CD14-positive monocyte (primary cell): ENCODE results near the gene GLI3. TPM values are rescaled to one million over a fixed set of nuclear protein-coding genes. Genes with fewer than 3 reads are reported as not detected.

ENCODE experiments used
- DNase-seq, 3 donors: peaks; one replicate each; pipeline ENCODE4 v3.0.0-alpha.2; 2011 to 2022
- H2AFZ ChIP-seq: 2 replicates; pipeline ENCODE4 v1.6.0; 2012; ENCODE audit warnings: mild to moderate bottlenecking, low read depth, low read length, inconsistent platforms; ENCODE audit not compliant: insufficient read depth, poor library complexity, severe bottlenecking
- H3K27ac ChIP-seq, 2 donors: 1 replicate in 1 of 2; 2 replicates in 1 of 2; pipeline ENCODE4 v1.5.1; 2012 to 2013; ENCODE audit warnings: low read length in 2 of 2, control low read depth in 1 of 2, inconsistent platforms in 1 of 2, low read depth in 1 of 2, mild to moderate bottlenecking in 1 of 2
- H3K27me3 ChIP-seq, 2 donors: one replicate each; pipeline versions ENCODE4 v1.6.0 to v1.6.1; 2011 to 2013; ENCODE audit warnings: low read length in 2 of 2; ENCODE audit not compliant: control insufficient read depth in 2 of 2, insufficient read depth in 2 of 2
- H3K36me3 ChIP-seq, 2 donors: replicated peaks in 1 of 2; 1 replicate in 1 of 2; 2 replicates in 1 of 2; pipeline versions ENCODE4 v1.5.1 to v1.6.1; 2012 to 2013; ENCODE audit warnings: low read length in 2 of 2, control low read depth in 1 of 2, inconsistent platforms in 1 of 2, mild to moderate bottlenecking in 1 of 2; ENCODE audit not compliant: insufficient read depth in 2 of 2, control insufficient read depth in 1 of 2
- H3K4me1 ChIP-seq, 2 donors: 1 replicate in 1 of 2; 2 replicates in 1 of 2; pipeline versions ENCODE4 v1.5.1 to v1.6.1; 2012 to 2013; ENCODE audit warnings: low read length in 2 of 2, control low read depth in 1 of 2, inconsistent platforms in 1 of 2, mild to moderate bottlenecking in 1 of 2, moderate library complexity in 1 of 2; ENCODE audit not compliant: insufficient read depth in 2 of 2, control insufficient read depth in 1 of 2
- H3K4me2 ChIP-seq: replicated peaks from 2 replicates; pipeline ENCODE3; 2012; ENCODE audit warnings: low read length, moderate library complexity, mild to moderate bottlenecking; ENCODE audit not compliant: poor library complexity, severe bottlenecking; ENCODE audit errors: extremely low read depth
- H3K4me3 ChIP-seq, 3 experiments: fragments of 200-600 bp in 1 of 3; sonication (generic) in 1 of 3; replicated peaks in 1 of 3; 1 replicate in 2 of 3; 2 replicates in 1 of 3; pipeline ENCODE4 v1.5.1; 2011 to 2013; ENCODE audit warnings: low read length in 3 of 3, mild to moderate bottlenecking in 3 of 3, control low read depth in 2 of 3, low read depth in 2 of 3, inconsistent platforms in 1 of 3, moderate library complexity in 1 of 3
- H3K79me2 ChIP-seq: 2 replicates; pipeline ENCODE4 v1.6.0; 2012; ENCODE audit warnings: mild to moderate bottlenecking, control low read depth, inconsistent platforms, low read length, moderate library complexity; ENCODE audit not compliant: insufficient read depth
- H3K9ac ChIP-seq: 2 replicates; pipeline ENCODE4 v1.6.0; 2017; ENCODE audit warnings: low read length, mild to moderate bottlenecking; ENCODE audit not compliant: insufficient read depth, poor library complexity, severe bottlenecking
- H3K9me3 ChIP-seq, 2 donors: replicated peaks in 1 of 2; 1 replicate in 1 of 2; 2 replicates in 1 of 2; pipeline versions ENCODE4 v1.5.1 to v1.6.1; 2012 to 2013; ENCODE audit warnings: low read length in 2 of 2, control low read depth in 1 of 2; ENCODE audit not compliant: control insufficient read depth in 1 of 2, insufficient read depth in 1 of 2
- H4K20me1 ChIP-seq: 2 replicates; pipeline ENCODE4 v1.6.0; 2012; ENCODE audit warnings: mild to moderate bottlenecking, low read length, control low read depth, moderate library complexity; ENCODE audit not compliant: insufficient read depth
- H3K27ac Mint-ChIP-seq, 7 donors: one replicate each; pipeline ENCODE4 v1.8.0; 2020; ENCODE audit warnings: mild to moderate bottlenecking in 7 of 7, mixed read lengths in 7 of 7, moderate library complexity in 6 of 7, inconsistent platforms in 2 of 7
- H3K27me3 Mint-ChIP-seq, 3 donors: one replicate each; pipeline ENCODE4 v1.8.0; 2021 to 2022; ENCODE audit warnings: low read depth in 3 of 3, mild to moderate bottlenecking in 3 of 3, mixed read lengths in 3 of 3, moderate library complexity in 3 of 3, inconsistent platforms in 1 of 3
- H3K36me3 Mint-ChIP-seq, 2 donors: one replicate each; pipeline ENCODE4 v1.8.0; 2020; ENCODE audit warnings: mixed read lengths in 2 of 2, inconsistent platforms in 1 of 2, mild to moderate bottlenecking in 1 of 2
- H3K4me1 Mint-ChIP-seq: one replicate; pipeline ENCODE4 v1.8.0; 2020; ENCODE audit warnings: mild to moderate bottlenecking, mixed read lengths
- H3K4me3 Mint-ChIP-seq, 2 donors: one replicate each; pipeline ENCODE4 v1.8.0; 2020; ENCODE audit warnings: mild to moderate bottlenecking in 2 of 2, mixed read lengths in 2 of 2, moderate library complexity in 1 of 2
- H3K9me3 Mint-ChIP-seq, 7 donors: one replicate each; pipeline ENCODE4 v1.8.0; 2020 to 2022; ENCODE audit warnings: mixed read lengths in 7 of 7, mild to moderate bottlenecking in 6 of 7, moderate library complexity in 6 of 7, inconsistent platforms in 2 of 7
- CTCF ChIP-seq: fragments of 200-600 bp; IDR thresholded peaks from one replicate; pipeline ENCODE4 v1.8.0; 2022; ENCODE audit warnings: antibody characterized with exemption, mild to moderate bottlenecking
- WGBS: methylation state at CpG from one replicate; pipeline ENCODE4 v1.1.5; 2013; ENCODE audit warnings: missing lambda C conversion rate; ENCODE audit not compliant: insufficient coverage; 5-methylcytosine and 5-hydroxymethylcytosine counted together
- intact Hi-C, 2 donors: fragments of 100-400 bp; cut with micrococcal nuclease; formaldehyde crosslinking; loops; one replicate each; pipeline versions ENCODE4 v1.15.0 to v1.15.1; 2023
- polyA plus RNA-seq, 3 donors: library from polyadenylated mRNA; depleted of rRNA in 1 of 3; unstranded in 2 of 3; stranded (reverse) in 1 of 3; fragments of 300-500 nt in 2 of 3; fragments of >200 nt in 1 of 3; fragmentation: Illumina TruSeq in 2 of 3; gene quantifications; 1 replicate in 2 of 3; 2 replicates in 1 of 3; pipeline ENCODE4 v1.2.3, GENCODE V29; 2012 to 2021

GLI3 gene
- polyA plus RNA-seq, 3 donors, result not detected

GRCh38 chr7:42203336-42203735, 33.7 kb downstream of the GLI3 start:
- Histone ChIP-seq H3K9me3 (no peaks in the 10 kb centered on the region), H3K4me1 (no peaks in the 10 kb centered on the region)

GRCh38 chr7:42202601-42203000, 34.4 kb downstream of the GLI3 start:
- no peak for TF ChIP-seq CTCF
- Histone ChIP-seq H3K36me3 (no peaks in the 10 kb centered on the region), H3K4me1 (no peaks in the 10 kb centered on the region), H4K20me1 (no peaks in the 10 kb centered on the region), H3K4me2 (no peak overlapping the region), H3K9ac (no peak overlapping the region), H3K9me3 (no peaks in the 10 kb centered on the region), H3K79me2 (no peaks in the 10 kb centered on the region), H3K27me3 (no peaks in the 10 kb centered on the region), H2AFZ (no peak overlapping the region), H3K4me3 (no peak overlapping the region), H3K27ac (no peak overlapping the region)
- no peak overlapping the region for H3K4me3 Mint-ChIP-seq
- H3K36me3 Mint-ChIP-seq, result no peaks in the 10 kb centered on the region
- WGBS, result 89% methylated on average over 3 of the region's 4 CpGs
- peaks cover 0 to 5% (median 2%) of the 10 kb centered on the region in 7 donors for H3K9me3 Mint-ChIP-seq
- no peak overlapping the region for H3K27ac Mint-ChIP-seq
- no peak for DNase-seq
- no peaks in the 10 kb centered on the region for H3K4me1 Mint-ChIP-seq
- H3K27me3 Mint-ChIP-seq, result no peaks in the 10 kb centered on the region
- intact Hi-C loops, result no loop called here

More at GRCh38 chr7:42203336-42203735, 33.7 kb downstream of the GLI3 start:
- TF ChIP-seq CTCF, result no peak
- Mint-ChIP-seq H3K9me3 (peaks cover 0 to 5% (median 2%) of the 10 kb centered on the region in 7 donors), H3K4me1 (no peaks in the 10 kb centered on the region), H3K4me3 (no peak overlapping the region), H3K27ac (no peak overlapping the region), H3K36me3 (no peaks in the 10 kb centered on the region), H3K27me3 (no peaks in the 10 kb centered on the region)
- intact Hi-C loops, result no loop called here
- no peaks in the 10 kb centered on the region for H3K36me3 ChIP-seq
- no peak overlapping the region for H2AFZ ChIP-seq
- no peak overlapping the region for H3K4me2 ChIP-seq
- DNase-seq, result no peak
- no peak overlapping the region for H3K27ac ChIP-seq
- no peak overlapping the region for H3K9ac ChIP-seq
- no peak overlapping the region for H3K4me3 ChIP-seq
- H3K27me3 ChIP-seq, result no peaks in the 10 kb centered on the region
- no peaks in the 10 kb centered on the region for H4K20me1 ChIP-seq
- H3K79me2 ChIP-seq, result no peaks in the 10 kb centered on the region
